DOHH2 (cell line): Measurements from ENCODE around the gene SLC27A2.

Experiments used
- EZH2phosphoT487 ChIP-seq: fragments of 200-600 bp; sonication (generic); IDR thresholded peaks from 2 replicates; pipeline ENCODE4 v1.6.1; 2017; ENCODE audit warnings: borderline replicate concordance, mild to moderate bottlenecking, antibody characterized with exemption, low read length, moderate library complexity, mixed read lengths
- TF ChIP-seq, protein P1 (sequence below): fragments of 200-600 bp; sonication (generic); IDR thresholded peaks from one replicate; pipeline ENCODE4 v1.5.1; 2014; ENCODE audit warnings: antibody characterized with exemption, mild to moderate bottlenecking, low read depth, low read length; ENCODE audit not compliant: poor library complexity, severe bottlenecking

DNA sequence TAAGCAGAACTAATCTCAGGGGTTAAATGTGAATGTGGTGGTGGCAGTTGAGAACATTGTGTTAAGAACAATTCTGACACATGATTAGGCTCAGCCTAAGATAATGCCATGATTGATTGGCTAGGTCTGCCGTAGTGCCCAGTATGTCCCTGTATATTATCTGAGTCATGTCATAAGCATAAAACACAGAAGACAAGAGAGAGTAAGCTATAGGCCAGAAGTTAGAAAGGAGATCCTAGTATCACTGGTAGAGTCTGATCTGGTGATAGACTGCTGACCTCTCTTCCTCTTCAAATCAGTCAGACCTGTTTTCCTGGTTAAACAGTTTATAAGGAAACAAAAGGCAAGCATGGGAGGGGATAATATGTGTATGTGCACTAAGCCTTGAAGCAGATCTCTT lies 32.9 kb upstream of the SLC27A2 start:
- TF ChIP-seq, protein P1, sequence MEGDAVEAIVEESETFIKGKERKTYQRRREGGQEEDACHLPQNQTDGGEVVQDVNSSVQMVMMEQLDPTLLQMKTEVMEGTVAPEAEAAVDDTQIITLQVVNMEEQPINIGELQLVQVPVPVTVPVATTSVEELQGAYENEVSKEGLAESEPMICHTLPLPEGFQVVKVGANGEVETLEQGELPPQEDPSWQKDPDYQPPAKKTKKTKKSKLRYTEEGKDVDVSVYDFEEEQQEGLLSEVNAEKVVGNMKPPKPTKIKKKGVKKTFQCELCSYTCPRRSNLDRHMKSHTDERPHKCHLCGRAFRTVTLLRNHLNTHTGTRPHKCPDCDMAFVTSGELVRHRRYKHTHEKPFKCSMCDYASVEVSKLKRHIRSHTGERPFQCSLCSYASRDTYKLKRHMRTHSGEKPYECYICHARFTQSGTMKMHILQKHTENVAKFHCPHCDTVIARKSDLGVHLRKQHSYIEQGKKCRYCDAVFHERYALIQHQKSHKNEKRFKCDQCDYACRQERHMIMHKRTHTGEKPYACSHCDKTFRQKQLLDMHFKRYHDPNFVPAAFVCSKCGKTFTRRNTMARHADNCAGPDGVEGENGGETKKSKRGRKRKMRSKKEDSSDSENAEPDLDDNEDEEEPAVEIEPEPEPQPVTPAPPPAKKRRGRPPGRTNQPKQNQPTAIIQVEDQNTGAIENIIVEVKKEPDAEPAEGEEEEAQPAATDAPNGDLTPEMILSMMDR: no peak
- TF ChIP-seq EZH2phosphoT487: no peak
